AG04449 (cell line): ENCODE data around the gene UCKL1.

Experiments
- CTCF ChIA-PET: fragments of 350-600 bp; formaldehyde crosslinking; extraction: SDS; loops from one replicate; lab custom pipeline; 2021; ENCODE audit warnings: antibody characterized with exemption; lab: Yijun Ruan, JAX
- POLR2A ChIA-PET: fragments of 400-600, 350-600 bp; formaldehyde crosslinking; extraction: SDS; loops from one replicate; lab custom pipeline; 2020; ENCODE audit warnings: antibody characterized with exemption, inconsistent platforms; lab: Yijun Ruan, JAX
- DNase-seq: peaks from one replicate; pipeline ENCODE4 v3.0.0-alpha.2; 2010; ENCODE audit warnings: low read depth, low spot score
- H3K4me3 ChIP-seq: 2 replicates; pipeline ENCODE4 v1.5.1; 2011; ENCODE audit warnings: low read depth, mild to moderate bottlenecking, control low read depth, low read length
- TF ChIP-seq, protein P1 (sequence below): IDR thresholded peaks from one replicate; pipeline ENCODE4 v1.5.1; 2011; ENCODE audit warnings: mild to moderate bottlenecking, moderate library complexity, low read length, control low read depth, inconsistent platforms; ENCODE audit not compliant: insufficient read depth; ENCODE audit errors: missing control alignments

UCKL1 gene

DNA sequence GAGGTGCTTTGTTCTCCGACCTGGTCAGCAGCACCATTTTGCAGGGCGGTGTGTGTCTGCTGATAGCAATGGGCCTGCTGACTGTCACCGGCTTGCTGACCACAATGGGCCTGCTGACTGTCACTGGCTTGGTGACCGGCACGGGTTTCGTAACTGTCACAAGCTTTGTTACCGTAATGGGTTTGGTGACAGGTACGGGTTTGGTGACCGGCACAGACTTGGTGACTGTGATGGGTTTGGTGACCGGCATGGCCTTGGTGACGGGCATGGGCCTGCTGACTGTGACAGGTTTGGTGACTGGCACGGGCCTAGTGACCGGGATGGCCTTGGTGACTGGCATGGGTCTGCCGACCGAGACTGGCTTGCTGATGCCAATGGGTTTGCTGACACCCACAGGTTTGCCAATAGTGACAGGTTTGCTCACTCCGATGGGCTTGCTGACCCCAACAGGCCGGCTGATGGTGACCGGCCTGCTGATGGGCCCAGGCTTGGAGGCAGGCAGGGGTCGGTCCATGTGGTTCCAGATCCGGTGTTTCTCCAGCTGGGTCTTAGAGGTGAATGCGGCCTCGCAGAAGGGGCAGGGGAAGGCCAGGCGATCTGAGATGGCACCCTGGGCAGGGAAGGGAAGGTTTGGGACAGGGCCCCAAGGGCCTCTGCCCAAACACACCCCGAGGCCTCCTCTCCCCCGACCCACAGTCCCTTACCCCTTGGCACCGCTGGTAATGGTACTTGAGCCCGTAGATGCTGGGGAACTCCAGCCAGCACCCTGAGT is 10.1 kb upstream of the UCKL1 start:
- TF ChIP-seq, protein P1, sequence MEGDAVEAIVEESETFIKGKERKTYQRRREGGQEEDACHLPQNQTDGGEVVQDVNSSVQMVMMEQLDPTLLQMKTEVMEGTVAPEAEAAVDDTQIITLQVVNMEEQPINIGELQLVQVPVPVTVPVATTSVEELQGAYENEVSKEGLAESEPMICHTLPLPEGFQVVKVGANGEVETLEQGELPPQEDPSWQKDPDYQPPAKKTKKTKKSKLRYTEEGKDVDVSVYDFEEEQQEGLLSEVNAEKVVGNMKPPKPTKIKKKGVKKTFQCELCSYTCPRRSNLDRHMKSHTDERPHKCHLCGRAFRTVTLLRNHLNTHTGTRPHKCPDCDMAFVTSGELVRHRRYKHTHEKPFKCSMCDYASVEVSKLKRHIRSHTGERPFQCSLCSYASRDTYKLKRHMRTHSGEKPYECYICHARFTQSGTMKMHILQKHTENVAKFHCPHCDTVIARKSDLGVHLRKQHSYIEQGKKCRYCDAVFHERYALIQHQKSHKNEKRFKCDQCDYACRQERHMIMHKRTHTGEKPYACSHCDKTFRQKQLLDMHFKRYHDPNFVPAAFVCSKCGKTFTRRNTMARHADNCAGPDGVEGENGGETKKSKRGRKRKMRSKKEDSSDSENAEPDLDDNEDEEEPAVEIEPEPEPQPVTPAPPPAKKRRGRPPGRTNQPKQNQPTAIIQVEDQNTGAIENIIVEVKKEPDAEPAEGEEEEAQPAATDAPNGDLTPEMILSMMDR: no peak
- no peak for DNase-seq
- ChIA-PET CTCF (interaction anchor here (3.3 kb wide), 1 partner anchor 14 kb away, joined by 14 read pairs; the partner anchor contains the start of genes PRPF6 and SAMD10), POLR2A (no interaction called here)
- no peak overlapping the region for H3K4me3 ChIP-seq

DNA sequence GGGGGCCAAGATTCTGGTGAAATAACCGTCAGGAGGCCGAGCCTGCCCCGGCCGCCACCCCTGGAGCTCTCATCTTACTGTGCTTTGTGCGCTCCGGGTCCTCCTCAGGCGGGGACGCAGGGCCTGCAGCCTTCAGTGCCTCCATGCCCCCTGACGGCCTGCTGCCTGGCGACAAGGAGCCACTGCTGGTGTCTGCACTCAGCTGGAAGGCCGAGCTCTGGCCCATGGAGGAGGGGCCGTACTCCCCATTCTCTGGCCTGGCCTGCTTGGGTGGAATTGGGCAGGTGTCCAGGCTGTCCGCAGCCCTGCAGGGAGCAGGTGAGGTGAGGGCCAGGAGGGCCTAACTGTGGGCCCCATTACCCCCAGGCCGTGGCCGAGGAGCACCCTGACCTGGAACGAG is 8.2 kb upstream of the UCKL1 start:
- no peak overlapping the region for H3K4me3 ChIP-seq
- ChIA-PET POLR2A (no interaction called here), CTCF (interaction anchor here (1.0 kb wide), 1 partner anchor 427 kb away, joined by 4 read pairs; the partner anchor contains the start of gene PTK6)
- TF ChIP-seq, protein P1: no peak
- DNase-seq: no peak

GRCh38 chr20:63963784-63964301 is 7.6 kb upstream of the UCKL1 start:
- DNase-seq: no peak
- ChIA-PET POLR2A (no interaction called here), CTCF (interaction anchor here (0.6 to 1.0 kb wide), 2 partner anchors 16 to 426 kb away, joined by 3 to 4 read pairs; partner anchors contain the start of gene PTK6)
- no peak overlapping the region for H3K4me3 ChIP-seq
- TF ChIP-seq, protein P1: no peak

DNA sequence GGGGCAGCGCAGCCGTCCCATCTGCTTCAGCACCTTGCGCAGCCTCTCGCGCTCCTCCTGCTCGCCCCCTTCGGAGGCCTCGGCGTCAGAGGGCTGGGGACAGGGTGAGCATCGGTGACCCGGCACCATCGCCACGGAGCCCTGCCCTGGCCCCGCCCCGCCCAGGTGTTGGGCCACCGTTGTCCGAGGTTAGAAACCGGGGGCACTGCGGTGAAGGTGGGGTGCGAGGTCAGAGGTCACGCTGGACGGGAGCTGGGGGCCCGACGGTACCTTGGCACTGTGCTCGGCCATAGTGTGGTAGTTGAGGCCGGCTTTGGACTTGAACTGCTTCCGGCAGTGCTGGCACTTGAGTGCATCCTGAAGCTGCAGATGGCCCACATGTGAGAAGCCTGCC is 7.1 kb upstream of the UCKL1 start:
- TF ChIP-seq, protein P1: no peak
- POLR2A ChIA-PET: no interaction called here
- CTCF ChIA-PET: interaction anchor here (0.6 to 1.0 kb wide), 2 partner anchors 17 to 426 kb away, joined by 3 to 4 read pairs; partner anchors contain the start of gene PTK6
- no peak for DNase-seq
- H3K4me3 ChIP-seq: no peak overlapping the region

- no peak overlapping the region for H3K4me3 ChIP-seq
- TF ChIP-seq, protein P1: no peak
- DNase-seq: no peak
- CTCF ChIA-PET: interaction anchor here (0.5 to 1.4 kb wide), 2 partner anchors 18 to 174 kb away, joined by 3 to 6 read pairs; partner anchors contain the start of genes PRPF6 and SAMD10
- POLR2A ChIA-PET: no interaction called here
Measured at GRCh38 chr20:63962426-63963347, 6.5 kb upstream of the UCKL1 start.
